Measurements from ENCODE around the gene COL26A1.
A peak's percentile ranks its signal among the peaks of the same experiment; 100 is the strongest.
"Not testable (repeated sequence)": the region's sequence is repeated elsewhere in the genome, so short reads cannot be mapped to it uniquely, and the experiment has no call there.

The COL26A1 gene

GRCh38 chr7:101442426-101443070 is 79.9 kb downstream of the COL26A1 start:
- DNase-seq (ENCODE audit: low spot score), result no peak

DNA sequence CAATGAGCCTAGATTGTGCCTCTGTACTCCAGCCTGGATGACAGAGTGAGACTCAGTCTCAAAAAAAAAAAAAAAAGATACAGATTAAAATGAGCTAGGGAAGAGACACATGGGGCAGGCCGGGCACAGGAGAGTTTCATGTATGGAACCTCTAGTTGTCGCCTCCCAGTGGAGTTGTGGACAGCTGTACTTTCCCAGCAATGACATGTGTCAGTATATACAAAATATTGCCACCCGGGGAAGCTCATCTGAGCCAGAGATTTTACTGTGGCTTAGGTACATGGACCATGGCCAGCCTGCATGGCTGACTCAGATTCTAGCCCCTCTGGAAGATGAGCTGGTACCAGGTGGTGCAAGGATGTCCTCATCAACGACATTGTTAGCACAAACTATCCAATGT is 87.4 kb downstream of the COL26A1 start:
- DNase-seq (ENCODE audit: low spot score), result no peak

DNA sequence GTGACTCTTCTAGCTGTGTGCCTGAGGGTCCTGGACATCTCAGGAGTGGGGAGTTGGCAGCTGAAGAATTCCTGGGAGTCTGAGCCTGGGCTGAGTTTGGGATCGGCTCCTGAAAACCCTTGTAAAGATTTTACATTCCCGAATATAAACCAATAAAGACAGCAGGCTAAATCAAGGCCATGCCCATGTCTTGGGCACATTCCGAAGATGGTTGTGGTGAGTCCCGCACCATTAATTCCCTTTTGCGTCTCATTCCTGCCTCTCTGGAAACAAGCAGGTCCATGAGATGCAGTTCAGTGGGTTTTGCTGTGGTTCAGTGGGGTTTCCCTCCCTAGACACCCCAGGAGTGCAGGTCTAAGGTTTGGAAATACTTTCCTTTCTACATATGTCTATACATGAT is 90.9 kb downstream of the COL26A1 start:
- peak; percentile 47 for DNase-seq (ENCODE audit: low spot score)

DNA sequence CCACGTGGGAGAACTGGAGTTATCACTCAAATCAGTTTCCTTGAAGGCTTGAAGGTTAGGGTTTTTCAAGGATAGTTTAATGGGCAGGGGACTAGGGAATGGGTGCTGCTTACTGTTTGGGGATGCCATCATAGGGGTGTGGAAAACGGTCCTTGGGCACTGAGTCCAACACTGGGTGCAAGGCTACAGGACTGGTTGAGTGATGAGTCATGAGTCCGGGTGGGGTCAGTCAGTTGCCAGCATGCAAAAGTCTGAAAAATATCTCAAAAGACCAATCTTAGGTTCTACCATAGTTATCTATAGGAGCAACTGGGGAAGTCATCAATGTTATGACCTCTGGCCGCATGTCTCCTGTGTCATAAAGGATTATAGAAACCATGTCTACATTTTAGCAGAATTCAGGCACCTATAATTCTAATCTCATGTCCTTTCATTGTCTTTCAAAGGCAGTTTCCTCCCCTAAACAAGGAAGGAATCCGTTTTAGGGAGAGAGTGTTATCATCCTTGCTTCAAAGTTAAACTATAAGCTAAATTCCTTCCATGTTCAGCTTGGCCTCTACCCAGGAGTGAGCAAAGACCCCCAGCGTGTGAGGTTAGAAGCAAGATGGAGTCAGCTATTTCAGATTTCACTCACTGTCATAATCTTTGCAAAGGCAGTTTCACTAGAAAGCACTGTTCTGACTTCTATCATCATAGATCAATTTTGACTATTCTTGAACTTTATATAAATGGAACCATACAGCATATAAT is 94.5 kb downstream of the COL26A1 start:
- no peak for DNase-seq (ENCODE audit: low spot score)

DNA sequence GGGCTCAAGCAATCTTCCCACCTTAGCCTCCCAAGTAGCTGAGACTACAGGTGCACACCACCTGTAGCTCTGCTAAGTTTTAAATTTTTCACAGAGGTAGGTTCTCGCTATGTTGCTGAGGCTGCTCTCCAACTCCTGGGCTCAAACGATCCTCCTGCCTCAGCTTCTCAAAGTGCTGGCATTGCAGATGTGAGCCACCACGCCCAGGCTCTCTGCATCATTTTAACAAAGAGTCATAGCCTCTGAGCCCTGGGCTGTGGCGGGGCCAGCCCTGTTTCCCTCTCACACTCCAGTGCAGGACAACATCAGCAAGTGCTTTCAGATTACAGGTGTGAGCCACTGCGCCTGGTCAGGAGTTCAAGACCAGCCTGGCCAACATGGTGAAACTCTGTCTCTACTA is 102.5 kb downstream of the COL26A1 start:
- no peak for DNase-seq (ENCODE audit: low spot score)

GRCh38 chr7:101465576-101466196 is 103.0 kb downstream of the COL26A1 start:
- DNase-seq (ENCODE audit: low spot score), result no peak

DNA sequence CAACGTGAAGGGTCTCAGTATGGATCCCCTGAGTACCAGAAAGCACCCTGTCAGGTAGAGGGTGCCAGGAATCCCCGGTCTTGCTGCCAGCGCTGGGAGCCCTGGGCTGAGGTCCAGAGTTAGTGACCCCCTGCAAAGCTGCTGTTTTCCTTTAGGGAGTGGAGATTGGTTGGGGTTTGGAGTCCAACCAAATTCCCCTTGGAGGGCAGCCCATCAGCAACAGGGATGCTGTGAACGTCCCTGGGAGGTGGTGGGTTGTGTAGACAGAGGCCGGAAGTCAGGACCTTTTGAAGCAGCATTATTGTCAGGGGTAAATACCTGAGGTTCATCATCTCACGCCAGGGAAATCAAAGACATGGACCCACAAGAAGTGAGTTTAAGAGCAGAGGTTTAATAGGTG is 104.2 kb downstream of the COL26A1 start:
- DNase-seq (ENCODE audit: low spot score), result no peak

- DNase-seq (ENCODE audit: low spot score), result no peak
These were observed 106.0 kb downstream of the COL26A1 start for GRCh38 chr7:101468546-101469275.

DNA sequence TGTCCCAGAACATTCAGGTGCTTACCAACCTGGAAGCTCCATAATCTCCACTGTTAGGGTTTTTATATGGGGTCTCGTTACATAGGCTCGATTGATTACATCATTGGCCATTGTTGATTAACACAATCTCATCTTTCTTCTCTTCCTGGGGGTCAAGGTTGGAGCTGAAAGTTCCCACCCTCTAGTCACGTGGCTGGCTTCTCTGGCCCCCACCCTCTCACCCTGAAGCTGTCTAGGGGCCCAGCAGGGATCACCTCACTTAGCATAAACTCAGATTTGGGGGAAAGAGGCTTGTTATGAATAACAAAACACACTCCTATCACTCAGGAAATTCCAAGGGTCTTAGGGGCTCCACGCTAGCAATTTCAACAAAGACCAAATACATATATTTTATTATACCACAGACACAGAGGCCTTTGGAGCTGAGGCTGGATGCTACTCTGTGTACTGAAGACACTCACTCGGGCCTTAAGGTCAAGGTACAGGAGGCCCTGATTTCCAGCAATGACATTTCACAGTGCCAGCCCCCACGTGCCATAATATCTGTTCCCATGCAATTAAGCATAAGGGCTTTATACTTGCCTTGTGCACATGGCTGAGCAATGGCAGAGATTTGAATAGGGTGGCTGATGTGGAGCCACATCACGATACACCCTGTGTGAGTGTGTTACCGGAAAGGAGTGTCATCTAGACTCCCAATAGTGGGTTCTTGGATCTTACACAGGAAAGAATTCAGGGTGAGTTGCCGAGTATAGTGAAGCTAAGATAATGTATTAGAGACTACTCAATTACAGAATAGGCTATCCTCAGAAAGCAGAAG is 108.2 kb downstream of the COL26A1 start:
- DNase-seq (ENCODE audit: low spot score), result no peak

DNA sequence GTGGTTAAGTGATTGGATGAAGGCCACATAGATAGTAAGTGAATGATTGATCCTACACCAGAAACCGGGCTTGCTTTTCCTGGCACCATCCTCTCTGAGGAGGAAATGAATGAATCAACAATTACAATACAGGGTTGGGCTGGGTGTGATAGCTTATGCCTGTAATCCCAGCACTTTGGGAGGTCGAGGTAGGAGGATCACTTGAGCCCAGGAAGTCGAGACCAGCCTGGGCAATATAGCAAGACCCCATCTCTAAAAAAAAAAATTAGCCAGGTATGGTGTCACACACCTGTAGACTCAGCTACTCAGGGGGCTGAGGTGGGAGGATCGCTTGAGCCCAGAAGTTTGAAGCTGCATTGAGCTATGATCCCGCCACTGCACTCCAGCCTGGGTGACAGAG is 111.5 kb downstream of the COL26A1 start:
- DNase-seq (ENCODE audit: low spot score), result no peak

GRCh38 chr7:101475691-101476090 is 113.0 kb downstream of the COL26A1 start:
- DNase-seq (ENCODE audit: low spot score), result not testable (repeated sequence)

DNA sequence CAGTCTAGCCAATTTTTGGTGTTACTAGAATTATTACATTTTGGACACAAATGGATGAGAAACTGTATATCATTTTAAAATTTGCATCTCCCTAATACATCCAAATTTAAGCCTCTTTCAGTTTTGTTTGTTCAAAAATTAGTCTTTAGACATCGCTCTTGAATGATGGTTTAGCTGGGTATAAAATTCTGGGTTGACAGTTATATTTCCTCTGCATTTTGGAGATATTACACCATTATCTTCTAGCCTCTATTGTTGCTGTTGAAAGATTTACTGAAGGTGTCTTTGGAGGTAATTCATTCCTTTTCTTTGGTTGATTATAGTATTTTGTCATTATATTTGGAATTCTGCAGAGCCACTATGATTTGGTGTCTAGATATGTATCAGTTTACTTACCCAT is 116.5 kb downstream of the COL26A1 start:
- DNase-seq (ENCODE audit: low spot score), result no peak

- not testable (repeated sequence) for DNase-seq (ENCODE audit: low spot score)
These were observed 123.4 kb downstream of the COL26A1 start for GRCh38 chr7:101486056-101486432.

DNA sequence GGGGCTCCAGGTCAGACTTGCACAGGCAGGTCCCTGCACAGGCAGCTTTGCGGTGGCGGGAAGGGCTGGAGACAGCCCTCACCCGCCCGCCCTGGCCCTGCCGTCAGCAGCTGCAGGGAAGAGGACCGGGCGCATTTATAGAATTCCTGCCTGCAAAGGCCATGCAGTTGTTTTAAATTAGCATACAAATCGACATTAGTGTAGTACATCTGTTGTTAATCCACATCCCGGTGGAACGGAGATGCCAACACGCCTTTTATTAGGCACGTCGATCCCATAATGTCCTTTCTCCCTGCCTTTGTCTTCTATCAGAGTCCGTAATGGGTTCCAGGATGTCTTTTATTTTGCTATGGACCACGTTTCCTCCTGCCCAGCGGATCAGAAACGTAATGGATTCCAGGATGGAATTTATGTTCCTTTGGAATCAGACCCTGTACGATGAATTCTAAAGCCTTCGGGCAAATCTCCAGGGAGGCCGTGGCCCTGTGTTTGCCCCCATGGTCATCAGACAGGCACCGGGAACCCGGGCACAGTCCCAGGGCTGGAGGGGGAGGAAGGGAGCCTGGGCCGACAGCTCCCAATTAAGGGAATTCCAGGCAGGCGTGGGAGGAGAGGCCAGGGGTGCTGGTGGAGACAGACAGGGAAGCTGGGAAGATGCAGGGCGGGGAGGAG is 123.9 kb downstream of the COL26A1 start:
- DNase-seq (ENCODE audit: low spot score), result peak; percentile 73

- no peak for DNase-seq (ENCODE audit: low spot score)
These were observed 124.4 kb downstream of the COL26A1 start for GRCh38 chr7:101487105-101487458.

- no peak for DNase-seq (ENCODE audit: low spot score)
These were observed 125.1 kb downstream of the COL26A1 start for GRCh38 chr7:101487753-101488152.

GRCh38 chr7:101488826-101489572 is 126.3 kb downstream of the COL26A1 start:
- DNase-seq (ENCODE audit: low spot score), result no peak

DNA sequence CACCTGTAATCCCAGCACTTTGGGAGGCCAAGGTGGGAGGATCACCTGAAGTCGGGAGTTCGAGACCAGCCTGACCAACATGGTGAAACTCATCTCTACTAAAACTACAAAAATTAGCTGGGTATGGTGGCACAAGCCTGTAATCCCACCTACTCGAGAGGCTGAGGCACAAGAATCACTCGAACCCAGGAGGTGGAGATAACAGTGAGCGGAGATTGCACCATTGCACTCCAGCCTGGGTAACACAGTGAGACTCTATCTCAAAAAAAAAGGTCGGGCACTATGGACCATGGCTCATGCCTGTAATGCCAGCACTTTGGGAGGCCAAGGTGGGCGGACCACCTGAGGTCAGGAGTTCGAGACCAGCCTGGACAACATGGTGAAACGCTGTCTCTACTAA is 127.8 kb downstream of the COL26A1 start:
- not testable (repeated sequence) for DNase-seq (ENCODE audit: low spot score)

DNA sequence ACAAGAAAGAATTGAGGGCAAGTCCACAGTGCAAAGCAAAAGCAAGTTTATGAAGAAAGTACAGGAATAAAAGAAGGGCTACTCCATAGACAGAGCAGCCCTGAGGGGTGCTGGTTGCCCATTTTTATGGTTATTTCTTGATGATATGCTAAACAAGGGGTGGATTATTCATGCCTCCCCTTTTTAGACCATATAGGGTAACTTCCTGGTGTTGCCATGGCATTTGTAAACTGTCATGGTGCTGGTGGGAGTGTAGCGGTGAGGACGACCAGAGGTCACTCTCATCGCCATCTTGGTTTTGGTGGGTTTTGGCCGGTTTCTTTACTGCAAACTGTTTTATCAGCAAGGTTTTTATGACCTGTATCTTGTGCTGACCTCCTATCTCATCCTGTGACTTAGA is 128.8 kb downstream of the COL26A1 start:
- DNase-seq (ENCODE audit: low spot score), result not testable (repeated sequence)

- DNase-seq (ENCODE audit: low spot score), result no peak
These were observed 132.1 kb downstream of the COL26A1 start for GRCh38 chr7:101494602-101495329.

Data from AG20443 (cell line).